ENCODE results near the gene FAM151A. TPM values are rescaled to one million over a fixed set of nuclear protein-coding genes. Genes with fewer than 3 reads are reported as not detected.

The FAM151A gene
- total RNA-seq, 4 donors from 2014 or later, result not detected

DNA sequence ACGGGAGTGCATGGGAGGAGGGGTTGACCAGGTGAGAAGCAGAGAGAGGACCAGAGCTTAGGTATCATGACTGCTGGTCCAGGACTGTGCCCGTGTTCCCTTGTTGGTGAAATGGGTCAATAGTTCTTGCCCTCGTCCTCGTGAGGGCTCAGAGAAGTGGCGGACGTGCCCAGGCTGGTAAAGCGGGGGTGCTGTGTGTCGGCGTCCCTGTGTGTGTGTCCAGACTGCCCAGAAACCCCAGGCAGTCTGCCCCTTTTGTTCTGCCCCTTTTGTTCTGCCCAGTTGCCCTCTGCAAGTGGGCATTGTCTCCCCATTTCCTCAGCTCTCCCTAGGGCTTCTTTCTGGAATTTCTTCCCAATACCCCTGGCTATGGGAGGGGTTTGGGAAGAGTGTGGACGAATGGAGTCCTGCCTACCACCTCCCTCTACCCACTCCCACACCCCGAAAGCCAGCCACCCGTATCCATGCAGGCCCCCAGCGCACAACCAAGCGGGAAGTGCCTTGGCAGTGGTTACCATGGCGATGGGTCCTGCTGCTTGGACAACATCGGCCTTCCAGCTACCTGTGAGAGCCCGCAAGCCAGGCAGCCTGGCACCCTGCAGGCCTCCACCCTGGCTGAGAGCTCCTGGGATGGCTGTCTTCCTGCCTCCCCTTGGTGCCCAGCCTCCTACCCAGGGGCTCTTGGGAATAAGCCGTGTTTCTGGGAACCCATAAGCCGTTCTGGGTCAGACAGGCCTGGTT, 40.6 kb downstream of the FAM151A start:
- Histone ChIP-seq H3K27me3 (no peaks in the 10 kb centered on the region), H3K9me3 (no peaks in the 10 kb centered on the region), H3K4me1 (peaks cover 23 to 41% of the 10 kb centered on the region in 2 donors), H3K27ac (peak overlapping the region; percentile 84 to 95 (median 94)), H3K36me3 (no peaks in the 10 kb centered on the region), H3K4me3 (replicated peaks in 1 of 3) (no peak overlapping the region)
- no peak for TF ChIP-seq POLR2A (IDR thresholded peaks at IDR 0.05)
- TF ChIP-seq CTCF (IDR thresholded peaks at IDR 0.05), result no peak
- 41 to 50% methylated on average over 16 of the region's 19 CpGs for WGBS, 2 donors
- intact Hi-C loops (cut with DNase I), result no loop called here
- peak; percentile 89 for DNase-seq

- 33% methylated on average over 4 of the region's 5 CpGs; no CpG with 5 or more reads in 1 of the 2 donors for WGBS, 2 donors
- H3K4me1 ChIP-seq, result peaks cover 27 to 44% of the 10 kb centered on the region in 2 donors
- intact Hi-C loops (cut with DNase I), result no loop called here
- no peaks in the 10 kb centered on the region for H3K36me3 ChIP-seq
- H3K9me3 ChIP-seq, result no peaks in the 10 kb centered on the region
- peak overlapping the region; percentile 84 to 95 (median 94) for H3K27ac ChIP-seq
- H3K4me3 ChIP-seq (replicated peaks in 1 of 3), result no peak overlapping the region
- no peaks in the 10 kb centered on the region for H3K27me3 ChIP-seq
- DNase-seq, result peak; percentile 99 to 100
- peak in 1 of 2 donors; percentile 88 for TF ChIP-seq POLR2A (IDR thresholded peaks at IDR 0.05)
- TF ChIP-seq CTCF (IDR thresholded peaks at IDR 0.05), result no peak
Observed at GRCh38 chr1:54581621-54582035, 41.7 kb downstream of the FAM151A start.

GRCh38 chr1:54580856-54581550, 42.3 kb downstream of the FAM151A start:
- intact Hi-C loops (cut with DNase I), result no loop called here

DNA sequence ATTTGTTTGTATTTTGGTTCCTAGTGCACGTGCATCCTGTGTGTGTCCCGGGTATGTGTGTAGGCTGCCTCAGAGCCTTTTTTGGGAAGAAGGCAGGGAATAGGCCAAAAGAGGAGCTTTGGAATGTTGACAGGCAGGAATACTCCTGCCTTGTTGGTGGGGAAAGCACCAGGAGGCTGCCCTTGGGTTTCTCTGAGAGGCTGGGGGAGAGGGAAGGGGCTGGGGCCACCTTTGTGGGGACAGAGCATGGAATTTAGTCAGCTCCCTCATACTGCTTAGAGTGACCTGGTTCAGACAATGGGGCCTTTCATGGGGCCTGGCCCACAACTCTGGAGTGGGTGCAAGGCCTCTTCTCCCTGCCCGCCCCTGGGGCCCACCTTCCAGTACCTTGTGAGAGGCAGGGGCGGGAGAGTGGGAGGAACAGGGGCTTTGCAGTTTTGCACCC, 44.0 kb downstream of the FAM151A start:
- H3K36me3 ChIP-seq, result no peaks in the 10 kb centered on the region
- H3K27me3 ChIP-seq, result no peaks in the 10 kb centered on the region
- intact Hi-C loops (cut with DNase I), result no loop called here
- H3K27ac ChIP-seq, result peak overlapping the region; percentile 56 to 95 (median 85)
- no peak overlapping the region for H3K4me3 ChIP-seq (replicated peaks in 1 of 3)
- WGBS, 2 donors, result 57 to 59% methylated on average over 4 of the region's 4 CpGs
- H3K4me1 ChIP-seq, result peaks cover 27 to 44% of the 10 kb centered on the region in 2 donors
- H3K9me3 ChIP-seq, result no peaks in the 10 kb centered on the region
- no peak for DNase-seq
- TF ChIP-seq POLR2A (IDR thresholded peaks at IDR 0.05) (no peak), CTCF (IDR thresholded peaks at IDR 0.05) (no peak)

More at GRCh38 chr1:54580856-54581550, 42.3 kb downstream of the FAM151A start:
- TF ChIP-seq POLR2A (IDR thresholded peaks at IDR 0.05) (no peak), CTCF (IDR thresholded peaks at IDR 0.05) (no peak)
- H3K27me3 ChIP-seq, result no peaks in the 10 kb centered on the region
- DNase-seq, result no peak
- H3K27ac ChIP-seq, result peak overlapping the region; percentile 84 to 95 (median 94)
- H3K4me1 ChIP-seq, result peaks cover 27 to 44% of the 10 kb centered on the region in 2 donors
- WGBS, 2 donors, result 84 to 86% methylated on average over 11 of the region's 11 CpGs
- no peaks in the 10 kb centered on the region for H3K36me3 ChIP-seq
- H3K4me3 ChIP-seq (replicated peaks in 1 of 3), result no peak overlapping the region
- no peaks in the 10 kb centered on the region for H3K9me3 ChIP-seq

DNA sequence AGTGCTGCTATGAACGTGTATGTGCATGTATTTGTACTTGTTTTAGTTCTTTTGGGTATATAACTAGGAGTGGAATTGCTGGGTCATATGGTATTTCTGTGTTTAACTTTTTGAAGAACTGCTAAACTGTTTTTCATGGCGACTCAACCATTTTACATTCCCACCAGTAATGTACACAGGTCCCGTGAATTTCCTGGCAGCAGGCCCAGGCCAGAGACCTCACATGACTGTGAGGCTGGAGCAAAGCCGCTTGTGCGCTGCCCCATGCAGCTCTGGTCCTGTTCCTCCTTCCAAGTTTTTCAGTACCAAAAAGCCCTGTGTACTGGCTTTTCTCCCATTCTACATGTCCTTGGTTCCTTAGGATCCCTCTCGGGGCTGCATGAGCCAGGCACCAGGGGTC, 45.7 kb downstream of the FAM151A start:
- no peak overlapping the region for H3K4me3 ChIP-seq (replicated peaks in 1 of 3)
- H3K27ac ChIP-seq, result peak overlapping the region; percentile 45 to 95 (median 85)
- no peak for TF ChIP-seq CTCF (IDR thresholded peaks at IDR 0.05)
- peak in 1 of 2 donors; percentile 24 for TF ChIP-seq POLR2A (IDR thresholded peaks at IDR 0.05)
- intact Hi-C loops (cut with DNase I), result no loop called here
- no peaks in the 10 kb centered on the region for H3K36me3 ChIP-seq
- no peaks in the 10 kb centered on the region for H3K9me3 ChIP-seq
- H3K4me1 ChIP-seq, result peaks cover 22 to 36% of the 10 kb centered on the region in 2 donors
- DNase-seq, result peak; percentile 93 to 96
- H3K27me3 ChIP-seq, result no peaks in the 10 kb centered on the region
- 24 to 35% methylated on average over 6 of the region's 6 CpGs for WGBS, 2 donors
